K562 (cell line): ENCODE measurements around the gene HNRNPA2B1. TPM values are rescaled to one million over a fixed set of nuclear protein-coding genes. Genes with fewer than 3 reads are reported as not detected.

Source experiments
- BRF1 ChIP-seq: IDR thresholded peaks from 3 replicates; pipeline ENCODE4 v1.6.1; 2011; ENCODE audit warnings: borderline replicate concordance, mild to moderate bottlenecking; ENCODE audit not compliant: insufficient read length; ENCODE audit errors: extremely low read depth
- CBFA2T2 ChIP-seq: fragments of 450-650 bp; conservative IDR thresholded peaks from 2 replicates; pipeline ENCODE4 v1.6.1; 2017; ENCODE audit warnings: mild to moderate bottlenecking
- DPF2 ChIP-seq: fragments of 450-650 bp; IDR thresholded peaks from 2 replicates; pipeline ENCODE4 v1.6.1; 2016
- ETV1 ChIP-seq: fragments of 450-650 bp; conservative IDR thresholded peaks from 2 replicates; pipeline ENCODE4 v1.6.1; 2016; ENCODE audit warnings: missing genetic modification characterization, control low read depth, low read depth, missing compliant biosample characterization
- GATAD2A ChIP-seq: fragments of 450-650 bp; IDR thresholded peaks from 2 replicates; pipeline ENCODE4 v1.6.1; 2017
- HDGF ChIP-seq: fragments of 450-650 bp; IDR thresholded peaks from 2 replicates; pipeline ENCODE4 v1.6.1; 2016
- ILF3 ChIP-seq: fragments of 450-650 bp; IDR thresholded peaks from 2 replicates; pipeline ENCODE4 v1.6.1; 2018; ENCODE audit warnings: antibody characterized with exemption, mild to moderate bottlenecking, moderate library complexity, borderline replicate concordance
- JUNB ChIP-seq: fragments of 450-650 bp; formaldehyde crosslinking; conservative IDR thresholded peaks from 2 replicates; pipeline ENCODE4 v1.4.0; 2020; ENCODE audit warnings: mild to moderate bottlenecking
- MAFG ChIP-seq: fragments of 450-650 bp; conservative IDR thresholded peaks from 2 replicates; pipeline ENCODE4 v1.6.1; 2016; ENCODE audit warnings: missing genetic modification characterization, missing compliant biosample characterization
- MAZ ChIP-seq, 2 experiments: fragments of 450-650 bp in 1 of 2; sonication (generic) in 1 of 2; formaldehyde crosslinking; IDR thresholded peaks in 1 of 2; conservative IDR thresholded peaks in 1 of 2; 2 replicates each; pipeline versions ENCODE4 v1.4.0 to v1.5.0; 2020; ENCODE audit warnings: mild to moderate bottlenecking in 1 of 2, missing genetic modification reagents in 1 of 2
- PCBP1 ChIP-seq: fragments of 200-400 bp; formaldehyde crosslinking; IDR thresholded peaks from 2 replicates; pipeline ENCODE4 v1.6.1; 2018; ENCODE audit warnings: mild to moderate bottlenecking, low read depth, low read length; ENCODE audit not compliant: poor library complexity, severe bottlenecking
- POLR2B ChIP-seq: fragments of 450-650 bp; IDR thresholded peaks from 2 replicates; pipeline ENCODE4 v1.6.1; 2018; ENCODE audit warnings: low read depth; ENCODE audit not compliant: partially characterized antibody
- TGIF2 ChIP-seq: sonication (generic); formaldehyde crosslinking; IDR thresholded peaks from 2 replicates; pipeline ENCODE4 v1.8.1; 2022; ENCODE audit warnings: mild to moderate bottlenecking, missing genetic modification reagents, moderate library complexity
- THAP7 ChIP-seq: fragments of 250-450 bp; sonication (Bioruptor Pico); IDR thresholded peaks from 2 replicates; pipeline ENCODE4 v1.5.0; 2021
- ZBTB17 ChIP-seq: fragments of 450-650 bp; formaldehyde crosslinking; IDR thresholded peaks from 2 replicates; pipeline ENCODE4 v1.4.0; 2020; ENCODE audit warnings: mild to moderate bottlenecking
- ZNF146 ChIP-seq: IDR thresholded peaks from one replicate; pipeline ENCODE4 v1.6.1; 2018; ENCODE audit warnings: missing compliant biosample characterization; ENCODE audit not compliant: unreplicated experiment
- ZNF766 ChIP-seq: fragments of 200-800 bp; sonication (Bioruptor generic); conservative IDR thresholded peaks from 2 replicates; pipeline ENCODE4 v1.6.1; 2016; ENCODE audit warnings: missing genetic modification characterization, missing compliant biosample characterization
- polyA plus RNA-seq, 8 experiments: library from polyadenylated mRNA; depleted of rRNA in 4 of 8; stranded (reverse) in 5 of 8; unstranded in 3 of 8; fragments of >200 nt; fragmentation: Nextera tagmentation in 2 of 8; fragmentation: Illumina TruSeq in 1 of 8; extraction: Ambion mirVana in 2 of 8; extraction: Trizol in 1 of 8; gene quantifications; 2 replicates each; pipeline versions ENCODE4 v1.2.1 to v1.2.3, GENCODE V29; 2011 to 2014; ENCODE audit warnings: inconsistent platforms in 1 of 8, missing spikeins in 1 of 8
- total RNA-seq, 7 experiments: library from RNA; depleted of rRNA in 6 of 7; stranded (reverse); fragments of >200 nt in 6 of 7; fragmentation: Illumina TruSeq in 2 of 7; extraction: Trizol in 2 of 7; gene quantifications; 2 replicates each; pipeline versions ENCODE4 v1.2.1 to v1.2.3, GENCODE V29; 2011 to 2021; ENCODE audit warnings: low replicate concordance in 1 of 7
- TF ChIP-seq, protein P1 (sequence below): fragments of 450-650 bp; IDR thresholded peaks from 2 replicates; pipeline ENCODE4 v1.6.1; 2017; ENCODE audit warnings: antibody characterized with exemption
- TF ChIP-seq, protein P2 (sequence below): fragments of 200-800 bp; sonication (Bioruptor generic); IDR thresholded peaks from 2 replicates; pipeline ENCODE4 v1.6.1; 2017; ENCODE audit warnings: missing genetic modification characterization, missing compliant biosample characterization
- TF ChIP-seq, protein P3 (sequence below), 2 experiments: fragments of 450-650 bp; IDR thresholded peaks; 2 replicates each; pipeline ENCODE4 v1.6.1; 2016
- TF ChIP-seq, protein P4 (sequence below): fragments of 450-650 bp; formaldehyde crosslinking; conservative IDR thresholded peaks from 2 replicates; pipeline ENCODE4 v1.4.0; 2022; ENCODE audit warnings: mild to moderate bottlenecking, missing genetic modification characterization

HNRNPA2B1 gene
- total and polyA plus RNA-seq, 9 of the 15 experiments (the other 6 are each of a cell fraction or from before 2014, with no cell fraction given): 630 to 1,989 (median 865) TPM

DNA sequence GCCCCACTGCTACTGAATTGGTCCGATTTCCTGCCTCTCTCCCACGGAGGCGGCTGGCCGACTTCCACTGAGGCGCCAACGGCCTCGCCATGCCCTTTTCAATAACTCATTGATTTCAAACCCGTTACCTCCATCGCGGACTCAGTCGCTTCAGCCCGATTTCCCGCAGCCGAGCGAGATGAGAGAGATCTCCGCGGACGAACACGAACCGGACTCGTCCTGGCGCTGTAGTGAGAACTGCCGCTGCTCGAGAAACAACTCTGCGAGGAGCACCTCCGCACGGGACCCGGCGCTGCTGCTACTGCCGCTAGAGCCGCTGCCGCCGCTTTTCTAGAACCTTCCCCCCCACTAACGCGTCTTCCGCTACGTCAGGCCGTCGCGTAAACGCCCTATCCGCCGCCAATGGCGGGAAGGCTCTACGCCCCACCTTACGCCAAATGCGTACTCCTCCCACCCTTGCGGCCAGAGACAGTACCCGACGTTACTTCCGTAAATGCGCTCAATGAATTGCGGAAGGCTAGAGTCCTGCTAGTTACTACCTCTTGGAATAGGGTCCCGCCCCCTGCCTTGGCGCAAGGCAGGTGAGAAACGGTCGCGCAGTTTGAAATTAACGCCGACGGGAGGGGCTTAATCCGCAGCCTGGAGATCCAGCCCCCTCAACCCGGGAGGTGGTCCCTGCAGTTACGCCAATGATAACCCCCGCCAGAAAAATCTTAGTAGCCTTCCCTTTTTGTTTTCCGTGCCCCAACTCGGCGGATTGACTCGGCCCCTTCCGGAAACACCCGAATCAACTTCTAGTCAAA is at the start of gene HNRNPA2B1 (continued):
- TF ChIP-seq BRF1: no peak
- TF ChIP-seq, protein P1, sequence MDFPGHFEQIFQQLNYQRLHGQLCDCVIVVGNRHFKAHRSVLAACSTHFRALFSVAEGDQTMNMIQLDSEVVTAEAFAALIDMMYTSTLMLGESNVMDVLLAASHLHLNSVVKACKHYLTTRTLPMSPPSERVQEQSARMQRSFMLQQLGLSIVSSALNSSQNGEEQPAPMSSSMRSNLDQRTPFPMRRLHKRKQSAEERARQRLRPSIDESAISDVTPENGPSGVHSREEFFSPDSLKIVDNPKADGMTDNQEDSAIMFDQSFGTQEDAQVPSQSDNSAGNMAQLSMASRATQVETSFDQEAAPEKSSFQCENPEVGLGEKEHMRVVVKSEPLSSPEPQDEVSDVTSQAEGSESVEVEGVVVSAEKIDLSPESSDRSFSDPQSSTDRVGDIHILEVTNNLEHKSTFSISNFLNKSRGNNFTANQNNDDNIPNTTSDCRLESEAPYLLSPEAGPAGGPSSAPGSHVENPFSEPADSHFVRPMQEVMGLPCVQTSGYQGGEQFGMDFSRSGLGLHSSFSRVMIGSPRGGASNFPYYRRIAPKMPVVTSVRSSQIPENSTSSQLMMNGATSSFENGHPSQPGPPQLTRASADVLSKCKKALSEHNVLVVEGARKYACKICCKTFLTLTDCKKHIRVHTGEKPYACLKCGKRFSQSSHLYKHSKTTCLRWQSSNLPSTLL: no peak
- TF ChIP-seq, protein P2, sequence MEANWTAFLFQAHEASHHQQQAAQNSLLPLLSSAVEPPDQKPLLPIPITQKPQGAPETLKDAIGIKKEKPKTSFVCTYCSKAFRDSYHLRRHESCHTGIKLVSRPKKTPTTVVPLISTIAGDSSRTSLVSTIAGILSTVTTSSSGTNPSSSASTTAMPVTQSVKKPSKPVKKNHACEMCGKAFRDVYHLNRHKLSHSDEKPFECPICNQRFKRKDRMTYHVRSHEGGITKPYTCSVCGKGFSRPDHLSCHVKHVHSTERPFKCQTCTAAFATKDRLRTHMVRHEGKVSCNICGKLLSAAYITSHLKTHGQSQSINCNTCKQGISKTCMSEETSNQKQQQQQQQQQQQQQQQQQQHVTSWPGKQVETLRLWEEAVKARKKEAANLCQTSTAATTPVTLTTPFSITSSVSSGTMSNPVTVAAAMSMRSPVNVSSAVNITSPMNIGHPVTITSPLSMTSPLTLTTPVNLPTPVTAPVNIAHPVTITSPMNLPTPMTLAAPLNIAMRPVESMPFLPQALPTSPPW: no peak
- no peak for TF ChIP-seq CBFA2T2
- TF ChIP-seq ETV1: no peak
- TF ChIP-seq, protein P3, sequence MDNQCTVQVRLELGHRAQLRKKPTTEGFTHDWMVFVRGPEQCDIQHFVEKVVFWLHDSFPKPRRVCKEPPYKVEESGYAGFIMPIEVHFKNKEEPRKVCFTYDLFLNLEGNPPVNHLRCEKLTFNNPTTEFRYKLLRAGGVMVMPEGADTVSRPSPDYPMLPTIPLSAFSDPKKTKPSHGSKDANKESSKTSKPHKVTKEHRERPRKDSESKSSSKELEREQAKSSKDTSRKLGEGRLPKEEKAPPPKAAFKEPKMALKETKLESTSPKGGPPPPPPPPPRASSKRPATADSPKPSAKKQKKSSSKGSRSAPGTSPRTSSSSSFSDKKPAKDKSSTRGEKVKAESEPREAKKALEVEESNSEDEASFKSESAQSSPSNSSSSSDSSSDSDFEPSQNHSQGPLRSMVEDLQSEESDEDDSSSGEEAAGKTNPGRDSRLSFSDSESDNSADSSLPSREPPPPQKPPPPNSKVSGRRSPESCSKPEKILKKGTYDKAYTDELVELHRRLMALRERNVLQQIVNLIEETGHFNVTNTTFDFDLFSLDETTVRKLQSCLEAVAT (IDR thresholded peaks at IDR 0.05): peak; percentile 93 to 96
- TF ChIP-seq ZBTB17: no peak
- TF ChIP-seq TGIF2 (CRISPR knock-in tag): peak; percentile 77; the same call in 1 of the 2 replicates
- no peak for TF ChIP-seq MAFG (tag)
- peak; percentile 60; the same call in 1 of the 2 replicates for TF ChIP-seq ILF3
- TF ChIP-seq, protein P4, sequence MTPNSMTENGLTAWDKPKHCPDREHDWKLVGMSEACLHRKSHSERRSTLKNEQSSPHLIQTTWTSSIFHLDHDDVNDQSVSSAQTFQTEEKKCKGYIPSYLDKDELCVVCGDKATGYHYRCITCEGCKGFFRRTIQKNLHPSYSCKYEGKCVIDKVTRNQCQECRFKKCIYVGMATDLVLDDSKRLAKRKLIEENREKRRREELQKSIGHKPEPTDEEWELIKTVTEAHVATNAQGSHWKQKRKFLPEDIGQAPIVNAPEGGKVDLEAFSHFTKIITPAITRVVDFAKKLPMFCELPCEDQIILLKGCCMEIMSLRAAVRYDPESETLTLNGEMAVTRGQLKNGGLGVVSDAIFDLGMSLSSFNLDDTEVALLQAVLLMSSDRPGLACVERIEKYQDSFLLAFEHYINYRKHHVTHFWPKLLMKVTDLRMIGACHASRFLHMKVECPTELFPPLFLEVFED: peak; percentile 65; the same call in 1 of the 2 replicates
- no peak for TF ChIP-seq DPF2
- TF ChIP-seq THAP7 (CRISPR knock-in tag): 0 out of 2 replicates have a peak, but pooled peaks have one; percentile 46
- no peak for TF ChIP-seq JUNB (CRISPR knock-in tag)
- peak in 1 of 2 experiments; percentile 81; a peak in 3 of 4 replicates for TF ChIP-seq MAZ (CRISPR knock-in tag; conservative IDR thresholded peaks at IDR 0.05 in 1 of 2, IDR thresholded peaks at IDR 0.05 in 1 of 2)
- TF ChIP-seq ZNF766 (CRISPR knock-in tag): no peak
- peak; percentile 99 for TF ChIP-seq POLR2B
- TF ChIP-seq GATAD2A: no peak
- no peak for TF ChIP-seq HDGF
- TF ChIP-seq PCBP1: no peak
- TF ChIP-seq ZNF146: no peak
